Uterus (tissue), 2 donors: ENCODE measurements around the gene NRSN2.

Source experiments
- POLR2A ChIP-seq, 2 donors: fragments of 450-650 bp; IDR thresholded peaks; one replicate each; pipeline ENCODE4 v1.6.1; 2016; ENCODE audit warnings: antibody characterized with exemption in 2 of 2, mild to moderate bottlenecking in 1 of 2, moderate library complexity in 1 of 2
- TF ChIP-seq, protein P1 (sequence below), 4 experiments: fragments of 200-600 bp in 2 of 4; fragments of 450-650 bp in 2 of 4; sonication (generic) in 2 of 4; IDR thresholded peaks; one replicate each; pipeline ENCODE4 v1.5.1; 2016 to 2019; ENCODE audit warnings: antibody characterized with exemption in 4 of 4, mild to moderate bottlenecking in 2 of 4, moderate library complexity in 1 of 4

DNA sequence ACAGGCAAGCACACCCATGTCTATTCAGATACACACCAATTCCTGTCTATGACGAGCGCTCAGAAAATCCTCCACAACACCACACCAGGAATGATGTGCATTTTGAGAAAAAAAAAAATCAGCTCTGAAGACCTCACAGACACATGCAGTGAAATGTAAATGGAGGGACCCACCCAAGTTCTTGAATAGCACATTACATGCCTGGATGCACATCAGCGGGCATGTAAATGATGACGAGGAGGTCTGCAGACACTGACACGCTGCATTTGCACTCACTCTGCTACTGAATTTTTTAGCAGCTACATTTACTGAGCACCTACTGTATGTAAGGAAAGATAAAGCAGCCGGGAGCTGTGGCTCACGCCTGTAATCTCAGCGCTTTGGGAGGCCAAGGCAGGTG, 14.7 kb downstream of the NRSN2 start:
- no peak for TF ChIP-seq POLR2A (IDR thresholded peaks at IDR 0.05)
- TF ChIP-seq, protein P1, sequence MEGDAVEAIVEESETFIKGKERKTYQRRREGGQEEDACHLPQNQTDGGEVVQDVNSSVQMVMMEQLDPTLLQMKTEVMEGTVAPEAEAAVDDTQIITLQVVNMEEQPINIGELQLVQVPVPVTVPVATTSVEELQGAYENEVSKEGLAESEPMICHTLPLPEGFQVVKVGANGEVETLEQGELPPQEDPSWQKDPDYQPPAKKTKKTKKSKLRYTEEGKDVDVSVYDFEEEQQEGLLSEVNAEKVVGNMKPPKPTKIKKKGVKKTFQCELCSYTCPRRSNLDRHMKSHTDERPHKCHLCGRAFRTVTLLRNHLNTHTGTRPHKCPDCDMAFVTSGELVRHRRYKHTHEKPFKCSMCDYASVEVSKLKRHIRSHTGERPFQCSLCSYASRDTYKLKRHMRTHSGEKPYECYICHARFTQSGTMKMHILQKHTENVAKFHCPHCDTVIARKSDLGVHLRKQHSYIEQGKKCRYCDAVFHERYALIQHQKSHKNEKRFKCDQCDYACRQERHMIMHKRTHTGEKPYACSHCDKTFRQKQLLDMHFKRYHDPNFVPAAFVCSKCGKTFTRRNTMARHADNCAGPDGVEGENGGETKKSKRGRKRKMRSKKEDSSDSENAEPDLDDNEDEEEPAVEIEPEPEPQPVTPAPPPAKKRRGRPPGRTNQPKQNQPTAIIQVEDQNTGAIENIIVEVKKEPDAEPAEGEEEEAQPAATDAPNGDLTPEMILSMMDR (IDR thresholded peaks at IDR 0.05): no peak
